Fibroblast of mammary gland (primary cell): ENCODE data around the gene DNM3.

Experiments used
- DNase-seq: peaks from one replicate; pipeline ENCODE4 v3.0.0-alpha.2; 2010; ENCODE audit warnings: low read depth
- H3K4me3 ChIP-seq: 2 replicates; pipeline ENCODE4 v1.5.1; 2011; ENCODE audit warnings: low read depth, mild to moderate bottlenecking, low read length, moderate library complexity; ENCODE audit not compliant: control insufficient read depth
- TF ChIP-seq, protein P1 (sequence below): conservative IDR thresholded peaks from 2 replicates; pipeline ENCODE4 v1.5.1; 2011; ENCODE audit warnings: low read depth, low read length, inconsistent platforms; ENCODE audit not compliant: control insufficient read depth, insufficient read depth

DNM3 gene

DNA sequence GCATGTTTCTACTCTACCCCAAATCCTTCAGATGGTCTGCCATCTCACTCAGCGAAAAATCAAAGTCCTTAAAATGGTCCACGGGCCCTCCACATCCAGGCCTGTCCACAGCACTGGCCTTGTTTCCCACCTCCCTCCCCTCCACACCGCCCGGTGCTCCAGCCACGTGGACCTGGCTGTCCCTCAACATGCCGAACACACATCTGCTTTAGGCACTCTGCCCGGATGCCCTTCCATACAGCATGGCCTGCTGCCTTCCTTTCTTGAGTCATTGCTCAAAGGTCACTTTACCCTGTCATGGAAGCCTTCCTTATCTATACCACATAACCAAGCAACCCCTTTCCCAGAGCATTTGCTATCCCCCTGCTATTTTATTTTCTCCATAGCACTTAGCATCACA, 143.0 kb downstream of the DNM3 start:
- no peak overlapping the region for H3K4me3 ChIP-seq
- TF ChIP-seq, protein P1, sequence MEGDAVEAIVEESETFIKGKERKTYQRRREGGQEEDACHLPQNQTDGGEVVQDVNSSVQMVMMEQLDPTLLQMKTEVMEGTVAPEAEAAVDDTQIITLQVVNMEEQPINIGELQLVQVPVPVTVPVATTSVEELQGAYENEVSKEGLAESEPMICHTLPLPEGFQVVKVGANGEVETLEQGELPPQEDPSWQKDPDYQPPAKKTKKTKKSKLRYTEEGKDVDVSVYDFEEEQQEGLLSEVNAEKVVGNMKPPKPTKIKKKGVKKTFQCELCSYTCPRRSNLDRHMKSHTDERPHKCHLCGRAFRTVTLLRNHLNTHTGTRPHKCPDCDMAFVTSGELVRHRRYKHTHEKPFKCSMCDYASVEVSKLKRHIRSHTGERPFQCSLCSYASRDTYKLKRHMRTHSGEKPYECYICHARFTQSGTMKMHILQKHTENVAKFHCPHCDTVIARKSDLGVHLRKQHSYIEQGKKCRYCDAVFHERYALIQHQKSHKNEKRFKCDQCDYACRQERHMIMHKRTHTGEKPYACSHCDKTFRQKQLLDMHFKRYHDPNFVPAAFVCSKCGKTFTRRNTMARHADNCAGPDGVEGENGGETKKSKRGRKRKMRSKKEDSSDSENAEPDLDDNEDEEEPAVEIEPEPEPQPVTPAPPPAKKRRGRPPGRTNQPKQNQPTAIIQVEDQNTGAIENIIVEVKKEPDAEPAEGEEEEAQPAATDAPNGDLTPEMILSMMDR: no peak
- peak; percentile 23 for DNase-seq

DNA sequence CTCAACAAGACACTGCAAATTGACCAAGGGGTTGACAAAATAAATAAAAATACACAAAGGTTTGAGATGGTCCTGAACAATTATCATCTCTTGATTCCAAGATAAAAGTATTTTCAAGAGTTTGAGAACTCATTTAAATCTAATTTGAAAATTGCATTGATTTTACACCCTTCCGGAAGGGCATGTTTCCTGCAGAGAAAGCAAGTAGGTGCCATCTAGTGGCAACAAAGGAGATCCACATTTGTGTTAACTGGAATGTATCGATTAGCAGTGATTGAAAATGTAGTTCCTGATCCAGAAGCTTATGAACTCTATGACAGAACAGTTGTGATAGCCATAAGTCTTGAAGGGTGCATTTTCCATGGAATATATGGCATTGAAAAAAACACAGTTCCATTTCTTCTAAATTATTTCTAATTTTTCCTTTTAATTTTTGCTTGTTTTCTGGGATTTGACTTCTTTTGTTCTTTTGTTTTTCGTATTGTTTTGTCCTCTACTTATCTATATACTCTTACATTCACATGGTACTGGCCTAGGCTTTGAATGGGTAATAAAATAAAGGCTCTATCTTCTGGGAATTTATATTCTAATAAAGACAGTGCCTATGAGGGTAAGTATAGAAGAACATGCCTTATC, 143.7 kb downstream of the DNM3 start:
- DNase-seq: peak; percentile 52
- no peak overlapping the region for H3K4me3 ChIP-seq
- TF ChIP-seq, protein P1: peak; percentile 91

DNA sequence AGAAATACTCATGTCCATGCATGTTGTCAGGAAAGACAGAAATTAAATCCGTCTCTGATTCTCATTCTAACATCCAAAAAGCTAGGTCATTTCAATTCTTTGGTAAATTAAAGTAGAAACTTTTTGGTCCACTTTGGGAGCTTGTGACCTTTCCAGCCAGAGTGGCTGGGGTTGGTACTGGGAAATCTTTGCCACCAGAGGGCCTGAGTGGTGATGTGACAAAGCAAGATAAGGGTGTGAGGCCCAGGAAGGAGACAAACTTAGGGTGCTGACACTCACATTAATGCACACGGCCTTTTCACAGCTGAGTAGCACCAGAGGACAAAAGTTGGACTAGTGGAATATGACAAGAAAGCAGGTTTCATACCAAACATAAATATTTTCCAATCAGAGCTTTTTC, 144.3 kb downstream of the DNM3 start:
- TF ChIP-seq, protein P1: peak; percentile 22
- DNase-seq: no peak
- no peak overlapping the region for H3K4me3 ChIP-seq

DNA sequence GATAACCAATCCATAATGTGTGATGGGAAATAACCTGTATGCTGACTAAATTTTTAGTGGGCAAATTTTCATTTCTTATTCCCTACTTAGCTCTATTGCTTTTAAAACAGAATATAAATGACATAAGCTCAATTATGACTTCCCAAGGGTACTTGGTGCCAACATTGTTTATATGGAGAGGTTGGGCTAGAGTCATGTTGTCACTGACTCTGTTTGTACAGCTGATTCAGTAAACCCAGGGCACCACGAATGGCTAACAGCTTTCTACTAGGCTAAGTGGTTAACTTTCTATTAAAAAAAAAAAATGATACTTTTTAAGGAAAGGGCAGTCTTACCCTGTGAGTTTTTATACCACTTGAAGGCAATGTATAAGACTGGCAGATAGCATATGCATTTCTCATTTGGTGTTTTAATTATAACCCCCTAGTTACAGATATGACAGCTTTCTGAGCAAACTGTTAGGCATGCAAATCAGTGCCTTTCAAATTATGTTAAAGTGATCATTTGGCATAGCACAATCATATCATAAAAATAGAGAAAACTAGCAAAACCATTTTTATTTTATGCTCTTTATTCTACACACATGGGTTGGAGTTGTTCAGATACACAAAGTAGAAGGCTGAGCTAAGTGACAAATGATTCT, 147.1 kb downstream of the DNM3 start:
- no peak for DNase-seq
- TF ChIP-seq, protein P1: no peak
- H3K4me3 ChIP-seq: no peak overlapping the region

DNA sequence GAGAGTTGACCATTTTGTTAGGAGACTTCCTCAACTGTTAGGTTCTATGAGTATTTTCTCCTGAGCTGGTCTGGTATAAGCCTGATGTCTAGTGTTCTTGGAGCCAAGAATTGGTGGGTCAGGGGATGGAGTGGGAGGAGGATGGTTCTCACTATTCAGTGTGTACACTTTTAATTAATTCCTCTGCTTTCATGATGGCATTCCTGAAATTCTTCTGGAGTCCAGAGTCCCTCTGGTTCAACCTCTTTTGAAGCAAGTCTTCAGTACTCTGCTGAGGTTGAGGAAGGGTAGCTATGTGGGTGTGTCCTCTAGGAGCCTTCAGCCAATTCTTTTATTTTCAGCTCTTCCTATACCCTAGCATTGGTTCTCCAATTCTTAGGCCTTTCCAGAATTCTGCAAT, 149.1 kb downstream of the DNM3 start:
- H3K4me3 ChIP-seq: no peak overlapping the region
- DNase-seq: no peak
- TF ChIP-seq, protein P1: no peak

DNA sequence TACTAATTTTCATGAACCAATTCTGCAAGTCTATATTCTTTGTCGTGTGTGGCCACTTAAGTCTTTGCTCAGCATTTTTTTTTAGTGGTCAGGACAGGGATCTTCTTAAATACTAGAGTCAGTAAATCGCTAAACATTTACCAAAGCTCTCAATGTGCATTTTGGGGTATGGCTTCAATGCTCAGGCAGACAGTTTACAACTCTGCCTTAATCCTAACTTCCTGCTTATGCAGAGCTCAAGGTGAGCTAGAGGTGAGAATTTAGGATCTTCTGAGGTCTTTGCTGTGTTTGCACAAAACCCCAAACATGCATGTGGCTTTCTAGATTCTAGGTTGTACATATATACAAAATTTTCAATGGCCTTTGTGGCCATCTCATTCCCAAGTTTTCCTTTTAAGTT, 153.0 kb downstream of the DNM3 start:
- TF ChIP-seq, protein P1: no peak
- no peak for DNase-seq
- no peak overlapping the region for H3K4me3 ChIP-seq
